Muscle of back (tissue), 10 donors: ENCODE data around the gene MAGEC1. TPM values are rescaled to one million over a fixed set of nuclear protein-coding genes. Genes with fewer than 3 reads are reported as not detected.

Experiments used
- polyA plus RNA-seq, 10 donors: library from polyadenylated mRNA; unstranded; fragments of 120-200 nt; gene quantifications; one replicate each; pipeline ENCODE4 v1.2.1, GENCODE V29; 2013; ENCODE audit not compliant: insufficient read length in 10 of 10

The MAGEC1 gene
- polyA plus RNA-seq, 10 donors: 0.14 TPM; not detected in 9

Other genes with a start within 250 kb of the MAGEC1 start
- under 1 TPM in 1 of 10 donors, not detected in 9; 0.42 TPM for gene SPANXD, start 205.2 kb upstream of the MAGEC1 start, polyA plus RNA-seq
- gene MAGEC3, start 65.6 kb upstream of the MAGEC1 start, polyA plus RNA-seq: 1 to 10 TPM in 2 of 10 donors, under 1 TPM in 7, not detected in 1; 0.16 to 1.2 (median 0.69) TPM